VCaP (cell line): ENCODE data around the gene MARCO.

Experiments
- H3K27ac ChIP-seq: fragments of 450-650 bp; 2 replicates; pipeline ENCODE4 v1.5.1; 2017
- CTCF ChIP-seq: fragments of 450-650 bp; conservative IDR thresholded peaks from 2 replicates; pipeline ENCODE4 v1.5.1; 2017; ENCODE audit warnings: mild to moderate bottlenecking, moderate library complexity

MARCO gene

DNA sequence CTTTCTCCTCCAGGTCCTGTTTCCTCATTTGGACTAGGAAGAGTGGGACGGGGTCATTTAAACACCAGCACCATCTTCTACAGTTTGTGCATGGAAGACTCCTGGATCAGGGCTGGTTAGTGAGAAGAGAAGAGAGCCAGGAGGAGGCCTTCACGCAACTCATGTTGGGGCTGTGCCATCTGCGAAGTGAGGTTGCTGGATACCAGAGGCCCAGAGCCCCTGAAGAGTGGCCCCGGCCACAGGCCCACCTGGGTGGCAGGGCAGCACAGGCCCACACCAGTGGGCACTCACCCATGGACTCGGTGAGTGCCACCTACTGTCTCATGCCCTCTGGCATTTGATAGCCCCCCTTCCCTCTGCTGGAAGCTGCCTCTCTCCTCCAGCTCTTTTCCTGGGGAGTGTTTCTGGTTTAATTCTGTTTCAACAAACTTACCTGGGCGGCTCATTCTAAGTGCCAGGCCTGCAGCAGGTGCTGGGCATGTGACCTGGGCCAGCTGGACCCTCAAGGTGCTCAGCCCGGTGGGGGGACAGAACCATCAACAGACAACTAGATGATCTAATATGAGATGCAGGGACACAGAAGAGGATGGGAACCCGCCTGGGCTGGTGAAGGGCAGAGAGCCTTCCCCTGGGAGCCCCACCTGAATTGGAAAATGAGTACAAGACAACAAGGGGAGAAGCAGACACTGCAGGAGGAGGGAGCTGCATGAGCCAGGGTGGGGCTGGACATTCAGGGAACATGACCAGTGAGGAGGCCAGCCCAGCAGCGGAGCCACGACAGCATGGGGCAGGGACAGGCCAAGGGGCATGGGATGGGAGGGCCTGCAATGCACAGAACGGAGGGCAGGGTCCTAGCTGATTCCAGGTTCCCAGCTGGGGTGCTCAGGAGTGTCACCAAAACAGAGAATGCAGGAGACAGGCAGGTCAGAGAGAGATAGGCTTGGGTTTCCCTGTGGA, 70.6 kb downstream of the MARCO start:
- TF ChIP-seq CTCF, result no peak
- H3K27ac ChIP-seq, result no peak overlapping the region

- no peak overlapping the region for H3K27ac ChIP-seq
- TF ChIP-seq CTCF, result no peak
These were observed 71.7 kb downstream of the MARCO start for GRCh38 chr2:119013671-119014070.

DNA sequence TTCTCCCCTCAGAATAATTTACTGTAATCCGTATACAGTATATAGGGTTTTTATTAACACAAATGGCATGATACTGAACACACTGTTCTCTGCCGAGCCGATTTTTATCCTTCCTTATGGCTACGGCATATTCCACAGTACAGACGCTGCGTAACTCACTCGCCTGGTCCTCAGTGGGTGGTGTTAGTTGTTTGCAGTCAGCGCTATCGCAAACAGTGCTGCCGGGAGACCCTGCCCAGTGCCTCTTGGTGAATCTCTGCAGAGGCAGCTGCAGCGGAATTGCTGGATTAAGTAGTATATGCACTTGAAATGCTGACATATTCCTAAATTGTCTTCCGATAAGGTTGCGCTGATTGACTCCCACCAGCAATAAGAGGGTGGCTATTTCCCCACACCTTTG, 73.9 kb downstream of the MARCO start:
- no peak for TF ChIP-seq CTCF
- no peak overlapping the region for H3K27ac ChIP-seq

GRCh38 chr2:119019521-119019920, 77.5 kb downstream of the MARCO start:
- no peak for TF ChIP-seq CTCF
- H3K27ac ChIP-seq, result no peak overlapping the region

DNA sequence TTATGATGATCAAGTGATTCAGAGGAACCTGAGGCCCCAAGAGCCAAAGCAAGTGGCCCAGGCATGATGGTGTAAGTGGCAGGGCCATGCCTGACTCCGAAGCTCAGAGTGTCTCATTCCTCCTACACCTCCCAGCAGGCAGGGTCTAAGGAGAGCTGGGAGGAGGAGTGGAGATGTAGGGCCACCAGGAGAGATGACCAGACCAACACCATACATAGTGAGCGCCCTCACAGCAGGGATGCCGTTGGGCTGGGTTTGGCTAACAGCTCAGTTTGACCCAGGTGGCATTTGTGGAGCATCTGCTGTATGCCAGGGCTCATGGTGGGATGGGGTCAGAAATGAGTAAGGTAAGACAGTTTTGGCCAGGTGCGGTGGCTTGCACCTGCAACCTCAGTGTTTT, 80.7 kb downstream of the MARCO start:
- no peak overlapping the region for H3K27ac ChIP-seq
- TF ChIP-seq CTCF, result no peak

- H3K27ac ChIP-seq, result no peak overlapping the region
- TF ChIP-seq CTCF, result no peak
These were observed 81.5 kb downstream of the MARCO start for GRCh38 chr2:119023534-119023933.

- no peak overlapping the region for H3K27ac ChIP-seq
- no peak for TF ChIP-seq CTCF
These were observed 82.2 kb downstream of the MARCO start for GRCh38 chr2:119024152-119024551.
